HG03060 (cell line): ENCODE results near the gene ZNF324B.
"Not testable (repeated sequence)": the region's sequence is repeated elsewhere in the genome, so short reads cannot be mapped to it uniquely, and the experiment has no call there.

ENCODE experiments used
- ATAC-seq: cut with Tn5 transposase; IDR thresholded peaks from one replicate; pipeline ENCODE4 v1.9.1; 2021; ENCODE audit warnings: low read depth, moderate number of reproducible peaks; ENCODE audit not compliant: unreplicated experiment

Gene ZNF324B

GRCh38 chr19:58451358-58452101, at the start of gene ZNF324B:
Gene ZNF324B, plus strand, starts transcription at chr19:58451622. Its CDS starts 2,080 bp downstream, at chr19:58453702.
- peak; percentile 93 for ATAC-seq

GRCh38 chr19:58401840-58402421, 49.5 kb upstream of the ZNF324B start:
- ATAC-seq = no peak

- not testable (repeated sequence) for ATAC-seq
Observed at GRCh38 chr19:58403920-58404478, 47.4 kb upstream of the ZNF324B start.

- no peak for ATAC-seq
Observed at GRCh38 chr19:58406818-58407657, 44.4 kb upstream of the ZNF324B start.

GRCh38 chr19:58407658-58408151, 43.7 kb upstream of the ZNF324B start:
- ATAC-seq = no peak

GRCh38 chr19:58408152-58409009, 43.0 kb upstream of the ZNF324B start, which contains the start of gene ZNF584:
Gene ZNF584, plus strand, starts transcription at chr19:58408649. Its CDS starts 499 bp downstream, at chr19:58409148.
- peak; percentile 67 for ATAC-seq

GRCh38 chr19:58409010-58409790, 42.2 kb upstream of the ZNF324B start:
- no peak for ATAC-seq

GRCh38 chr19:58416604-58417003, 34.8 kb upstream of the ZNF324B start:
- no peak for ATAC-seq

GRCh38 chr19:58417071-58417470, 34.4 kb upstream of the ZNF324B start:
- no peak for ATAC-seq

GRCh38 chr19:58428617-58429016, 22.8 kb upstream of the ZNF324B start:
- no peak for ATAC-seq

GRCh38 chr19:58429745-58430144, 21.7 kb upstream of the ZNF324B start:
- no peak for ATAC-seq

- ATAC-seq = no peak
Observed at GRCh38 chr19:58434217-58434616, 17.2 kb upstream of the ZNF324B start.

- ATAC-seq = peak; percentile 96
Observed at GRCh38 chr19:58439576-58440554, 11.6 kb upstream of the ZNF324B start, which contains the start of gene ZNF132. Gene ZNF132, minus strand, starts transcription at chr19:58440153. Its CDS starts 332 bp downstream, at chr19:58439821.

GRCh38 chr19:58440556-58440955, 10.9 kb upstream of the ZNF324B start:
- ATAC-seq = no peak

- not testable (repeated sequence) for ATAC-seq
Observed at GRCh38 chr19:58442986-58443385, 8.4 kb upstream of the ZNF324B start.

GRCh38 chr19:58448860-58449259, 2.6 kb upstream of the ZNF324B start:
- ATAC-seq = not testable (repeated sequence)

GRCh38 chr19:58449980-58450379, 1.4 kb upstream of the ZNF324B start:
- ATAC-seq = not testable (repeated sequence)
